Measurements from ENCODE around the gene SH2D5. TPM values are rescaled to one million over a fixed set of nuclear protein-coding genes. Genes with fewer than 3 reads are reported as not detected.

Gene SH2D5
- total and polyA plus RNA-seq, 4 donors, result 0.37 to 0.93 (median 0.52) TPM; not detected in 1

- Histone ChIP-seq H3K27ac (ENCODE audit: low read depth in 1 of 2, low read length in 1 of 2) (peak overlapping the region; percentile 24 to 92), H3K4me3 (peak overlapping the region; percentile 59), H3K36me3 (ENCODE audit: control insufficient read depth in 4 of 4, insufficient read depth in 4 of 4, low read length in 4 of 4) (no peaks in the 10 kb centered on the region), H3K9ac (ENCODE audit: insufficient read depth in 1 of 2, low read length in 2 of 2) (no peak overlapping the region), H3K27me3 (ENCODE audit: control insufficient read depth in 3 of 3, insufficient read depth in 3 of 3, low read length in 2 of 3) (no peaks in the 10 kb centered on the region), H3K9me3 (ENCODE audit: control insufficient read depth in 4 of 4, insufficient read depth in 3 of 4, low read length in 3 of 4) (no peaks in the 10 kb centered on the region), H3K4me1 (ENCODE audit: control insufficient read depth in 5 of 5, insufficient read depth in 5 of 5, low read length in 5 of 5) (peaks cover 0 to 7% (median 0%) of the 10 kb centered on the region in 5 donors)
- TF ChIP-seq, protein P1, sequence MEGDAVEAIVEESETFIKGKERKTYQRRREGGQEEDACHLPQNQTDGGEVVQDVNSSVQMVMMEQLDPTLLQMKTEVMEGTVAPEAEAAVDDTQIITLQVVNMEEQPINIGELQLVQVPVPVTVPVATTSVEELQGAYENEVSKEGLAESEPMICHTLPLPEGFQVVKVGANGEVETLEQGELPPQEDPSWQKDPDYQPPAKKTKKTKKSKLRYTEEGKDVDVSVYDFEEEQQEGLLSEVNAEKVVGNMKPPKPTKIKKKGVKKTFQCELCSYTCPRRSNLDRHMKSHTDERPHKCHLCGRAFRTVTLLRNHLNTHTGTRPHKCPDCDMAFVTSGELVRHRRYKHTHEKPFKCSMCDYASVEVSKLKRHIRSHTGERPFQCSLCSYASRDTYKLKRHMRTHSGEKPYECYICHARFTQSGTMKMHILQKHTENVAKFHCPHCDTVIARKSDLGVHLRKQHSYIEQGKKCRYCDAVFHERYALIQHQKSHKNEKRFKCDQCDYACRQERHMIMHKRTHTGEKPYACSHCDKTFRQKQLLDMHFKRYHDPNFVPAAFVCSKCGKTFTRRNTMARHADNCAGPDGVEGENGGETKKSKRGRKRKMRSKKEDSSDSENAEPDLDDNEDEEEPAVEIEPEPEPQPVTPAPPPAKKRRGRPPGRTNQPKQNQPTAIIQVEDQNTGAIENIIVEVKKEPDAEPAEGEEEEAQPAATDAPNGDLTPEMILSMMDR (IDR thresholded peaks at IDR 0.05; ENCODE audit: control extremely low read depth, extremely low read depth), result no peak
- no peak for DNase-seq
- no peak for ATAC-seq (ENCODE audit: insufficient read depth, low FRiP score)
- WGBS, 2 donors, result 74 to 79% methylated on average over 14 of the region's 14 CpGs
These were observed 47.9 kb downstream of the SH2D5 start for GRCh38 chr1:20684651-20685050.

DNA sequence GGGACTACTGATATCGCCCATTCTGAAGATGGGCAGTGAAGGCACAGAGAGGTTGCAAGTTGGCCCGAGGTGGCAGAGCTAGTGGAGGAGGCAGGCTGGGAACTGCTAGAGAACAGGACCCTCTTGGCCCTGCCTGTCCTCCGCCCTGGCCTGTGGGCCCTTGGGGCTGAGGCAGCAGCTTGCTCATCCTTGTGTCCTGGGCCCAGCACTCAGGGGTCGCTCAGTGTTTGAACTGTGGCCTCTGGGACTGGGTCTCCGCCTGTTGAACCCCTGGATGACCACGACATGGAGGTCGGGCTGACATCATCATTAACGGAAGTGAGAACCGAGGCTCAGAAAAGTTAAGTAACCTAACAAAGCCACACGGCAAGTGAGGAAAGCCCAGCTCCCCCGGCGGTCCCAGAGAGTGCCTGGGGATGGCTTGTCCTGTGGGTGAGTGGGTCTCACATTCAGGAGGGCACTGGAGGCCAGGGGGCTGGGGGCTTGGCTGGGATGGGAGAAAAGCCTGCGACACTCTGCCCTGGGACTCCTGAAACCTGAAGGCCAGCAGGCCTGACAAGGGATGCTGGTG lies 48.4 kb downstream of the SH2D5 start:
- WGBS, 2 donors, result 60 to 71% methylated on average over 13 of the region's 13 CpGs
- H3K27me3 ChIP-seq (ENCODE audit: control insufficient read depth in 3 of 3, insufficient read depth in 3 of 3, low read length in 2 of 3), result no peaks in the 10 kb centered on the region
- H3K4me1 ChIP-seq (ENCODE audit: control insufficient read depth in 5 of 5, insufficient read depth in 5 of 5, low read length in 5 of 5), result peaks cover 0 to 7% (median 0%) of the 10 kb centered on the region in 5 donors
- no peak for ATAC-seq (ENCODE audit: insufficient read depth, low FRiP score)
- H3K27ac ChIP-seq (ENCODE audit: low read depth in 1 of 2, low read length in 1 of 2), result peak overlapping the region; percentile 24 to 92
- no peak for DNase-seq
- peak overlapping the region; percentile 59 for H3K4me3 ChIP-seq
- H3K9me3 ChIP-seq (ENCODE audit: control insufficient read depth in 4 of 4, insufficient read depth in 3 of 4, low read length in 3 of 4), result no peaks in the 10 kb centered on the region
- TF ChIP-seq, protein P1 (IDR thresholded peaks at IDR 0.05; ENCODE audit: control extremely low read depth, extremely low read depth), result no peak
- no peak overlapping the region for H3K9ac ChIP-seq (ENCODE audit: insufficient read depth in 1 of 2, low read length in 2 of 2)
- no peaks in the 10 kb centered on the region for H3K36me3 ChIP-seq (ENCODE audit: control insufficient read depth in 4 of 4, insufficient read depth in 4 of 4, low read length in 4 of 4)

DNA sequence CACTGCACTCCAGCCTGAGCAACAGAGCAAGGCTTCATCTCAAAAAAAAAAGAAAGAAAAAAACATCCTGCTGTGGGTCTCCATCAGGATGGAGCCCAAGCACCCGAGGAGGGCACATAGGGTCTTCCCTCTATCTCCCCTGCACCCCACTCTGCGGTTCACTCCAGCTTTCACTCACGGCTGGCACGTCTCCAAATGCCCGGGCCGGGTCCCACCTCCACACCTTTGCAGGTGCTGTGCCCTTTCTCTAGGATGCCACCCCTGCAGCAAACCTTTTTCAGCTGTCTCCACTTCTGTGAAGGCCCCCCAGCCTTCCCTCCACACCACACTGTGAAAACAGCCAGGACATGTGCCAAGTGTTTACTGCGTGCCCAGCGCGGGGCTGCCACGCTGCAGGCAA lies 48.9 kb downstream of the SH2D5 start:
- TF ChIP-seq, protein P1 (IDR thresholded peaks at IDR 0.05; ENCODE audit: control extremely low read depth, extremely low read depth), result no peak
- 77 to 93% methylated on average over 10 of the region's 10 CpGs for WGBS, 2 donors
- H3K36me3 ChIP-seq (ENCODE audit: control insufficient read depth in 4 of 4, insufficient read depth in 4 of 4, low read length in 4 of 4), result no peaks in the 10 kb centered on the region
- peak overlapping the region in 1 of 2 donors; percentile 92 for H3K27ac ChIP-seq (ENCODE audit: low read depth in 1 of 2, low read length in 1 of 2)
- H3K9me3 ChIP-seq (ENCODE audit: control insufficient read depth in 4 of 4, insufficient read depth in 3 of 4, low read length in 3 of 4), result no peaks in the 10 kb centered on the region
- no peaks in the 10 kb centered on the region for H3K27me3 ChIP-seq (ENCODE audit: control insufficient read depth in 3 of 3, insufficient read depth in 3 of 3, low read length in 2 of 3)
- H3K4me3 ChIP-seq, result peak overlapping the region; percentile 17
- no peak overlapping the region for H3K9ac ChIP-seq (ENCODE audit: insufficient read depth in 1 of 2, low read length in 2 of 2)
- DNase-seq (no peak), ATAC-seq (ENCODE audit: insufficient read depth, low FRiP score) (no peak)
- H3K4me1 ChIP-seq (ENCODE audit: control insufficient read depth in 5 of 5, insufficient read depth in 5 of 5, low read length in 5 of 5), result peaks cover 0 to 7% (median 0%) of the 10 kb centered on the region in 5 donors
